Hematopoietic multipotent progenitor cell treated with erythropoietin and hydrocortisone succinate and interleukin-3 and kit ligand, for 8 days (in vitro differentiated cells): Measurements from ENCODE around the gene KCNQ1OT1.

Experiments used
- DNase-seq: peaks from one replicate; pipeline ENCODE4 v3.0.0-alpha.2; 2015

The KCNQ1OT1 gene

GRCh38 chr11:2591805-2592204 is 108.0 kb downstream of the KCNQ1OT1 start:
- no peak for DNase-seq

GRCh38 chr11:2590965-2591754 is 108.6 kb downstream of the KCNQ1OT1 start:
- no peak for DNase-seq

- DNase-seq = no peak
Measured at GRCh38 chr11:2590131-2590964, 109.4 kb downstream of the KCNQ1OT1 start.

- no peak for DNase-seq
Measured at GRCh38 chr11:2589538-2589934, 110.3 kb downstream of the KCNQ1OT1 start.

- no peak for DNase-seq
Measured at GRCh38 chr11:2588809-2589537, 110.8 kb downstream of the KCNQ1OT1 start.

- no peak for DNase-seq
Measured at GRCh38 chr11:2587976-2588748, 111.6 kb downstream of the KCNQ1OT1 start.

GRCh38 chr11:2587132-2587930 is 112.5 kb downstream of the KCNQ1OT1 start:
- DNase-seq = no peak

- no peak for DNase-seq
Measured at GRCh38 chr11:2586793-2587131, 113.0 kb downstream of the KCNQ1OT1 start.

- DNase-seq = no peak
Measured at GRCh38 chr11:2586087-2586792, 113.6 kb downstream of the KCNQ1OT1 start.

- no peak for DNase-seq
Measured at GRCh38 chr11:2585566-2586086, 114.2 kb downstream of the KCNQ1OT1 start.

GRCh38 chr11:2584812-2585565 is 114.8 kb downstream of the KCNQ1OT1 start:
- no peak for DNase-seq

- DNase-seq = no peak
Measured at GRCh38 chr11:2584434-2584811, 115.4 kb downstream of the KCNQ1OT1 start.

GRCh38 chr11:2583605-2583958 is 116.2 kb downstream of the KCNQ1OT1 start:
- DNase-seq = no peak

- no peak for DNase-seq
Measured at GRCh38 chr11:2582946-2583604, 116.7 kb downstream of the KCNQ1OT1 start.

GRCh38 chr11:2582351-2582945 is 117.3 kb downstream of the KCNQ1OT1 start:
- no peak for DNase-seq

- no peak for DNase-seq
Measured at GRCh38 chr11:2581931-2582350, 117.9 kb downstream of the KCNQ1OT1 start.

- no peak for DNase-seq
Measured at GRCh38 chr11:2581151-2581930, 118.5 kb downstream of the KCNQ1OT1 start.

- DNase-seq = no peak
Measured at GRCh38 chr11:2580571-2581001, 119.2 kb downstream of the KCNQ1OT1 start.
